GM12892 (cell line): Measurements from ENCODE around the gene DYRK2.

Experiments used
- DNase-seq: peaks from one replicate; pipeline ENCODE4 v3.0.0; 2011; ENCODE audit not compliant: insufficient read length
- FAIRE-seq: peaks from 2 replicates; lab custom pipeline; 2011; peaks lifted over from hg19 to GRCh38; lab: Jason Lieb, UNC
- POLR2A ChIP-seq: IDR thresholded peaks from 2 replicates; pipeline ENCODE4 v1.6.1; 2011; ENCODE audit warnings: low read depth, low read length, control low read depth
- POLR2AphosphoS5 ChIP-seq: IDR thresholded peaks from 2 replicates; pipeline ENCODE4 v1.6.1; 2011; ENCODE audit warnings: low read depth, low read length, control low read depth
- TAF1 ChIP-seq: IDR thresholded peaks from 2 replicates; pipeline ENCODE4 v1.6.1; 2011; ENCODE audit warnings: low read depth, mild to moderate bottlenecking, control low read depth, low read length, borderline replicate concordance

DYRK2 gene

GRCh38 chr12:67674417-67674816 lies 25.9 kb downstream of the DYRK2 start:
- DNase-seq = no peak
- TF ChIP-seq POLR2A (no peak), TAF1 (no peak), POLR2AphosphoS5 (no peak)
- FAIRE-seq = no peak

- TF ChIP-seq POLR2AphosphoS5 (no peak), POLR2A (no peak), TAF1 (no peak)
- FAIRE-seq (no peak), DNase-seq (no peak)
These were observed 28.1 kb downstream of the DYRK2 start for GRCh38 chr12:67676624-67677023.

- FAIRE-seq (no peak), DNase-seq (no peak)
- TF ChIP-seq TAF1 (no peak), POLR2A (no peak), POLR2AphosphoS5 (no peak)
These were observed 28.6 kb downstream of the DYRK2 start for GRCh38 chr12:67677166-67677565.

GRCh38 chr12:67681105-67681778 lies 32.7 kb downstream of the DYRK2 start:
- FAIRE-seq (no peak), DNase-seq (no peak)
- TF ChIP-seq POLR2A (no peak), POLR2AphosphoS5 (no peak), TAF1 (no peak)

- no peak for DNase-seq
- FAIRE-seq = no peak
- TF ChIP-seq POLR2A (no peak), POLR2AphosphoS5 (no peak), TAF1 (no peak)
These were observed 33.5 kb downstream of the DYRK2 start for GRCh38 chr12:67681941-67682620.

GRCh38 chr12:67689385-67689784 lies 40.8 kb downstream of the DYRK2 start:
- no peak for FAIRE-seq

GRCh38 chr12:67690656-67691055 lies 42.1 kb downstream of the DYRK2 start:
- DNase-seq (no peak), FAIRE-seq (no peak)
- no peak for TF ChIP-seq POLR2A
- TF ChIP-seq TAF1 = no peak
- TF ChIP-seq POLR2AphosphoS5 = no peak

More at GRCh38 chr12:67689385-67689784, 40.8 kb downstream of the DYRK2 start:
- DNase-seq = no peak
- TF ChIP-seq TAF1 = no peak
- no peak for TF ChIP-seq POLR2AphosphoS5
- no peak for TF ChIP-seq POLR2A

GRCh38 chr12:67691220-67691619 lies 42.7 kb downstream of the DYRK2 start:
- DNase-seq = no peak
- TF ChIP-seq POLR2AphosphoS5 (no peak), TAF1 (no peak), POLR2A (no peak)
- FAIRE-seq = no peak

- no peak for DNase-seq
- TF ChIP-seq POLR2AphosphoS5 = no peak
- no peak for TF ChIP-seq POLR2A
- TF ChIP-seq TAF1 = no peak
- no peak for FAIRE-seq
These were observed 43.6 kb downstream of the DYRK2 start for GRCh38 chr12:67692135-67692534.

- TF ChIP-seq POLR2A (no peak), POLR2AphosphoS5 (no peak), TAF1 (no peak)
- no peak for FAIRE-seq
- DNase-seq = no peak
These were observed 44.4 kb downstream of the DYRK2 start for GRCh38 chr12:67692966-67693365.

- DNase-seq (no peak), FAIRE-seq (no peak)
- TF ChIP-seq POLR2AphosphoS5 = no peak
These were observed 45.3 kb downstream of the DYRK2 start for GRCh38 chr12:67693894-67694293.
